Endodermal cell (in vitro differentiated cells): ENCODE data around the gene GNAQ. TPM values are rescaled to one million over a fixed set of nuclear protein-coding genes. Genes with fewer than 3 reads are reported as not detected.

Source experiments
- DNase-seq: peaks from one replicate; pipeline ENCODE4 v3.0.0-alpha.2; 2017
- H3K27ac ChIP-seq: 2 replicates; pipeline ENCODE4 v1.5.1; 2013; ENCODE audit warnings: mild to moderate bottlenecking, low read depth, low read length, moderate library complexity
- H3K27me3 ChIP-seq: 2 replicates; pipeline ENCODE4 v1.6.1; 2013; ENCODE audit warnings: mild to moderate bottlenecking, low read length, moderate library complexity; ENCODE audit not compliant: insufficient read depth, control insufficient read depth, poor library complexity, severe bottlenecking
- H3K36me3 ChIP-seq: 2 replicates; pipeline ENCODE4 v1.7.0; 2013; ENCODE audit warnings: mild to moderate bottlenecking, low read length, moderate library complexity; ENCODE audit not compliant: control insufficient read depth, insufficient read depth
- H3K4me1 ChIP-seq: one replicate; pipeline ENCODE4 v1.7.0; 2013; ENCODE audit warnings: low read length; ENCODE audit not compliant: control insufficient read depth, insufficient read depth
- H3K4me3 ChIP-seq: 2 replicates; pipeline ENCODE4 v1.5.1; 2013; ENCODE audit warnings: mild to moderate bottlenecking, low read length, moderate library complexity
- H3K9ac ChIP-seq: 2 replicates; pipeline ENCODE4 v1.6.1; 2013; ENCODE audit warnings: mild to moderate bottlenecking, low read length, moderate library complexity; ENCODE audit not compliant: poor library complexity, severe bottlenecking; ENCODE audit errors: extremely low read depth
- H3K9me3 ChIP-seq: 2 replicates; pipeline ENCODE4 v1.6.1; 2013; ENCODE audit warnings: mild to moderate bottlenecking, low read length, moderate library complexity; ENCODE audit not compliant: control insufficient read depth
- H3K27ac Mint-ChIP-seq: 2 replicates; pipeline ENCODE4 v1.8.0; 2020; ENCODE audit warnings: mixed read lengths
- H3K27me3 Mint-ChIP-seq: 2 replicates; pipeline ENCODE4 v1.8.0; 2021; ENCODE audit warnings: mild to moderate bottlenecking, mixed read lengths; ENCODE audit not compliant: insufficient read depth
- H3K36me3 Mint-ChIP-seq: 2 replicates; pipeline ENCODE4 v1.8.0; 2020; ENCODE audit warnings: low read depth, mixed read lengths
- H3K4me1 Mint-ChIP-seq: 2 replicates; pipeline ENCODE4 v1.8.0; 2020; ENCODE audit warnings: mixed read lengths
- H3K4me3 Mint-ChIP-seq: 2 replicates; pipeline ENCODE4 v1.8.0; 2020; ENCODE audit warnings: mild to moderate bottlenecking, moderate library complexity, mixed read lengths
- H3K9me3 Mint-ChIP-seq: 2 replicates; pipeline ENCODE4 v1.8.0; 2020; ENCODE audit warnings: mild to moderate bottlenecking, mixed read lengths
- WGBS, 2 experiments: methylation state at CpG; one replicate each; pipeline versions ENCODE4 v1.1.5 to v1.1.7; 2013; ENCODE audit warnings: missing lambda C conversion rate in 2 of 2, mixed read lengths in 1 of 2; ENCODE audit not compliant: insufficient coverage in 1 of 2, insufficient read length in 1 of 2; 5-methylcytosine and 5-hydroxymethylcytosine counted together
- total RNA-seq, 2 donors: library from RNA; stranded (reverse); fragmentation: NEBNext Ultra II Directional in 1 of 2; extraction: Animal tissue kit (Norgen Biotek cat#: 25700) in 1 of 2; gene quantifications; 2 replicates in 1 of 2; 3 replicates in 1 of 2; pipeline ENCODE4 v1.2.1, GENCODE V29; 2021
- TF ChIP-seq, protein P1 (sequence below): fragments of 200-600 bp; sonication (generic); conservative IDR thresholded peaks from 2 replicates; pipeline ENCODE4 v1.5.0; 2021; ENCODE audit warnings: antibody characterized with exemption, mild to moderate bottlenecking

GNAQ gene
- total RNA-seq, 2 donors from 2014 or later: 46.0 to 57.6 TPM

DNA sequence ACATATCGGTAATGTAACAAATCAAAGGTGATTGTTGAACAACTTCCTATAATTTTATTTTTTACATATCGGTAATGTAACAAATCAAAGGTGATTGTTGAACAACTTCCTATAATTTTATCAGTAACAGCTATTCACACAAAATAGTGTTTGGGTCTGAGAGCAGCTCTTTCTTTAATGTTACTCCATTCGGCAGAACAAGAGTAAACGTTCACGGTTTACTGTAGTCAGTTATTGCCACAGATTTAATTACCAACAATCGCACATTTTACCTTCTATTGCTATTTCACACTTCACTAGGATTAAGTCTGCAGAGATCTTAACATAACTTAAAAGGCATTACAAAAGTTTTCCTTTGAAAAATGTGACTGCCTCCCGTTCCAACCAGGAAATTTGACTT lies 6.4 kb downstream of the GNAQ start:
- no peak overlapping the region for H3K27ac Mint-ChIP-seq
- WGBS, 2 experiments: 83% methylated on average over 4 to 7 of the region's 7 CpGs
- Histone ChIP-seq H3K27me3 (no peaks in the 10 kb centered on the region), H3K36me3 (no peaks in the 10 kb centered on the region), H3K9me3 (no peaks in the 10 kb centered on the region), H3K4me1 (peaks cover 4% of the 10 kb centered on the region), H3K9ac (no peak overlapping the region), H3K27ac (no peak overlapping the region), H3K4me3 (no peak overlapping the region)
- peaks cover 5% of the 10 kb centered on the region for H3K36me3 Mint-ChIP-seq
- H3K27me3 Mint-ChIP-seq: no peaks in the 10 kb centered on the region
- no peak overlapping the region for H3K4me3 Mint-ChIP-seq
- no peaks in the 10 kb centered on the region for H3K9me3 Mint-ChIP-seq
- H3K4me1 Mint-ChIP-seq: peaks cover 47% of the 10 kb centered on the region
- no peak for DNase-seq
- TF ChIP-seq, protein P1, sequence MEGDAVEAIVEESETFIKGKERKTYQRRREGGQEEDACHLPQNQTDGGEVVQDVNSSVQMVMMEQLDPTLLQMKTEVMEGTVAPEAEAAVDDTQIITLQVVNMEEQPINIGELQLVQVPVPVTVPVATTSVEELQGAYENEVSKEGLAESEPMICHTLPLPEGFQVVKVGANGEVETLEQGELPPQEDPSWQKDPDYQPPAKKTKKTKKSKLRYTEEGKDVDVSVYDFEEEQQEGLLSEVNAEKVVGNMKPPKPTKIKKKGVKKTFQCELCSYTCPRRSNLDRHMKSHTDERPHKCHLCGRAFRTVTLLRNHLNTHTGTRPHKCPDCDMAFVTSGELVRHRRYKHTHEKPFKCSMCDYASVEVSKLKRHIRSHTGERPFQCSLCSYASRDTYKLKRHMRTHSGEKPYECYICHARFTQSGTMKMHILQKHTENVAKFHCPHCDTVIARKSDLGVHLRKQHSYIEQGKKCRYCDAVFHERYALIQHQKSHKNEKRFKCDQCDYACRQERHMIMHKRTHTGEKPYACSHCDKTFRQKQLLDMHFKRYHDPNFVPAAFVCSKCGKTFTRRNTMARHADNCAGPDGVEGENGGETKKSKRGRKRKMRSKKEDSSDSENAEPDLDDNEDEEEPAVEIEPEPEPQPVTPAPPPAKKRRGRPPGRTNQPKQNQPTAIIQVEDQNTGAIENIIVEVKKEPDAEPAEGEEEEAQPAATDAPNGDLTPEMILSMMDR: no peak

DNA sequence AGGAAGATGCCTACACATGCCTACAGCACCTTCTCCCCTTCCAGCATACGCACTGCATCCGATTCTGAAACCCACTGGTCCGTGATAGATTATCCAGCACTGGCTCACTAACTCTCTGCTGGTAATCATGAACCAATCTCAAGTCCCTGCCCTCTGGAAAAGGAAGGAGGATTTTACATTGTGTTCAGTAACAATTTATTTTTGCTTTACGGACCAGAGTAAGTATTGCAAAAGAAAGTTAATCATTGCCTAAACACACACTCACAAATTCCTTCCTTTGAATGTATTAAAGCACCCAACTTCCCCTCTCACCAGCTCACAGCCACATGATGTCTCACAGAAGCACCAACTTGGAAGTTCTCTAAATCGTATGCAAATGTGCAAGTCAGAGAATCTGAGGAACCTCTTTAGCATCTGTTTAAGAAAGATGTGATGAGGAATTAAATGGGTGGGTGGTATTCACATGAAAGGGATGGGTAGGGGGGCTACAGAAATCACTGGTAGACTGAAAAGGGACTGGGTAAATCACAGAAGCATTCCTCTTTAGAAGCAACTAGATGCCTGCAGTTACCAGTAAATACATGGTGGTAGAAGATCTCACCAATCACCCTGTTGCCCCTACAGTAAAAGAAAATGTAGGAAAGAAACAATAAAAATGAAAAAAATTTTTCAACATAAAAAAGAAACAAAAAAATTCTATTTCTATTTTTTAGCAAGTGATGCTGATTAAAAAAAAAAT lies 8.4 kb downstream of the GNAQ start:
- Mint-ChIP-seq H3K4me1 (peaks cover 30% of the 10 kb centered on the region), H3K4me3 (no peak overlapping the region)

GRCh38 chr9:78021697-78022096 lies 9.9 kb downstream of the GNAQ start:
- Histone ChIP-seq H3K9me3 (no peaks in the 10 kb centered on the region), H3K36me3 (no peaks in the 10 kb centered on the region), H3K4me1 (no peaks in the 10 kb centered on the region), H3K9ac (no peak overlapping the region), H3K27me3 (no peaks in the 10 kb centered on the region), H3K27ac (no peak overlapping the region), H3K4me3 (no peak overlapping the region)
- no peaks in the 10 kb centered on the region for H3K9me3 Mint-ChIP-seq
- H3K4me1 Mint-ChIP-seq: peaks cover 30% of the 10 kb centered on the region
- H3K27me3 Mint-ChIP-seq: no peaks in the 10 kb centered on the region
- TF ChIP-seq, protein P1: peak; percentile 41
- WGBS, 2 experiments: 82 to 85% methylated on average over 7 to 8 of the region's 8 CpGs
- DNase-seq: peak; percentile 59
- H3K27ac Mint-ChIP-seq: peak overlapping the region; percentile 19
- no peak overlapping the region for H3K4me3 Mint-ChIP-seq
- H3K36me3 Mint-ChIP-seq: peaks cover 7% of the 10 kb centered on the region

More for the DNA sequence above, 8.4 kb downstream of the GNAQ start:
- no peak for DNase-seq
- Histone ChIP-seq H3K4me1 (no peaks in the 10 kb centered on the region), H3K9ac (no peak overlapping the region), H3K9me3 (no peaks in the 10 kb centered on the region), H3K27ac (no peak overlapping the region), H3K27me3 (no peaks in the 10 kb centered on the region), H3K36me3 (no peaks in the 10 kb centered on the region), H3K4me3 (no peak overlapping the region)
- 74 to 100% methylated on average over 1 to 5 of the region's 5 CpGs for WGBS, 2 experiments
- H3K27ac Mint-ChIP-seq: no peak overlapping the region
- TF ChIP-seq, protein P1: no peak
- H3K36me3 Mint-ChIP-seq: peaks cover 7% of the 10 kb centered on the region
- H3K9me3 Mint-ChIP-seq: no peaks in the 10 kb centered on the region
- H3K27me3 Mint-ChIP-seq: no peaks in the 10 kb centered on the region
